NCI-H2081 treated with DMSO at 0.1 percent for 48 hours (cell line): ENCODE results near the gene NAA80.
"Not testable (repeated sequence)": the region's sequence is repeated elsewhere in the genome, so short reads cannot be mapped to it uniquely, and the experiment has no call there.

Experiments used
- DNase-seq: peaks from one replicate; lab custom pipeline; 2025; lab: John Stamatoyannopoulos, UW

Gene NAA80

GRCh38 chr3:50290161-50290641, 9.0 kb downstream of the NAA80 start:
- DNase-seq, result no peak

- DNase-seq, result no peak
These were observed 10.1 kb downstream of the NAA80 start for GRCh38 chr3:50289130-50289529.

GRCh38 chr3:50288387-50289007, 10.7 kb downstream of the NAA80 start:
- DNase-seq, result no peak

GRCh38 chr3:50287262-50287661, 11.9 kb downstream of the NAA80 start:
- no peak for DNase-seq

DNA sequence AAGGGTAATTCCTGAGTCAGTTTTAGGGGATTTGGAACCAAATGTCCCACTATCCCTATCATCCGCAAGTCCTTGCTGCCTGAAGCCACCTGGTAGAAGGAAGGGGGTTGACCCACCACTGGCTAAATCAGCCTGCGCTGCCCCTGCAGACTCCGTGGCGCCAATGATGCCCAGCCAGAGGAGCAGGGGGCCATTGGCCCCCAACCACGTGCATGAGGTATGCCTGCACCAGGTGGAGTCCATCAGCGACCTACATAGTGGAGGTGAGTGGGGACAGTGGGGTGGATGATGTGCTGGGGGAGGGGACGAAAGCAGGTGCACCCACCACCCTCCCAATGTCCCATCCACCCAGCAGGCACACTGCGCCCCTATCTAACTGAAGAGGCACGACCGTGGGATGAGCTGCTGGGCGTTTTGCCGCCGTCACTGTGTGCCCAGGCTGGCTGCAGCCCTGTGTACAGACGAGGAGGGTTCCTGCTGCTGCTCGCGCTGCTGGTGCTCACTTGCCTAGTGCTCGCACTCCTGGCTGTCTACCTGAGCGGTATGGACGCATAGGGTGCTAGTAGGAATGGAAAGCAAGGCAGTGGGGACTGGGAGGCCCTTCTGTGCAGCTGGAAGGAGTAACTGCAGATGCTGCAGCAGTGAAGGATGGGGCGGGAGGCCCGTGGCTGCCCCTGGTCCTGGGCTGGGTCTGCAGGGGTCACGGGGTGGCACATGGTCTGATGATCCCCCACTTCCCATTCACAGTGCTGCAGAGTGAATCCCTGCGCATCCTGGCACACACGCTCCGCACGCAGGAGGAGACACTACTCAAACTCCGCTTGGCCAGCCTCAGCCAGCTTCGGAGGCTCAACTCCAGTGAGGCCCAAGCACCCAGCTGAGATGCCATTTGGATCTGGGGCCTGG, 12.6 kb downstream of the NAA80 start:
- no peak for DNase-seq

DNA sequence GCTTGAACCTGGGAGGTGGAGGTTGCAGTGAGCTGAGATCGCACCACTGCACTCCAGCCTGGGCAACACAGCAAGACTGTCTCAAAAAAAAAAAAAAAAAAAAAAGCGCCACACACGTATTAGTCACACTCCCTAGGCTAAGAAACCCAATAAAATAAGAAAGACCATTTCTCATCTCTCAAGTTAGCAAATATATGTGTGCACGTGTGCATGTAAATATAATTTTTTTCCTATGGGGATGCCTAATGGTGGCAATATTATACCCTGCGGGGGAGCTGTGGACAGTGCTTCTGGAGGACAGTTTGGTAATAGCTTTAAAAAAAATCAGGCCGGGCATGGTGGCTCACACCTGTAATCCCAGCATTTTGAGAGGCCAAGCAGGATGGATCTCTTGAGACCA, 15.1 kb downstream of the NAA80 start:
- not testable (repeated sequence) for DNase-seq

DNA sequence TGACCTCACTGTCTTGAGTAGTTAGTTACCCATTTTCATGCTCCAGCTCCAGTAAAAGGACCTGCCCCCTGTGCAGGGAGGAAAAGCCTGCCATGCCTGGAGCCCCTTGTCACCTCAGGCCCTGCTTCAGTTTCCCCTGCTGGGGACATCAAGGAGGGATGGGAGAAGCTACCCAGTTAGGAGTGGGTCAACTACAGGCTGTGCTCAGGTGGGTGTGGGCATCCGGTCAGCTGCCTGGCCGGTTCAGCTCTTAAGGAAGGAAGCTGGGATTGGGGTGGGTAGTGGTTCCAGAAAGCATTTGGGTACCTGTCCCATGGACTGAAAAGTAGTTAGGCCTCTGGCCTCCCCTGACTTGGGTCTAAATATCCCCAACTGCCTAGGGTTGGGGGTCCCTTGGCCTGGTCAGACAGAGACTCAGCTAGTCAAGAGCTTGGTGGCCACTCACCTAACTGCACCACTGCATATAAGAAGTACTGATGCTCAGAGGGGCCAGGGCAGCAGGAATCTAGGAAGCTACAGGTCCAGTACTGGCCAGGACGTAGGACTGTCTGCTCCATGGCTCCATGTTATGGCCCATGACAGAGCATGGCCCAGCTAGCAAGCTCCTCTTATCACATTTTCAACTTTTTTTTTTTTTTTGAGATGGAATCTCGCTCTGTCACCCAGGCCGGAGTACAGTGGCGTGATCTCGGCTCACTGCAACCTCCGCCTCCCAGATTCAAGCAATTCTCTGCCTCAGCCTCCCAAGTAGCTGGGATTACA, 19.8 kb downstream of the NAA80 start:
- no peak for DNase-seq

DNA sequence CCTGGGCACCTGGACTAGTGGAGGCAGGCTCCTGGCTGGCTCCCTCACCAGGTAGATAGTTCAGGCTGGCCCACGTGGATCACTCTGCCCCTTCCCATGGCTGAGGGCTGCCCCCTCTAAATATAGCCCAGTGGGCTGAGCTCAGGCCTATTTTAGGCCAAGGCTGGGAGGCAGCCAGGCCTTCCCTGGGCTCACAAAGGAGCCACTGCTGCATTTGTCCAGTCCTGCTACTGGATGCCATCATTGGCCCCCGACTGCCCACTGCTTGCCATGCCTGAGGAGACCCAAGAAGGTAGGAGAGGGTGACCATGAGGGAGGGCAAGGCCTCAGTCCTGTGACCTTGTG, 20.4 kb downstream of the NAA80 start, which contains the start of gene LSMEM2:
Gene LSMEM2, plus strand, starts transcription at position 208 of the 345 bp plus-strand sequence. Its CDS starts 27 bp downstream, at position 235.
- no peak for DNase-seq

- no peak for DNase-seq
These were observed 20.9 kb downstream of the NAA80 start for GRCh38 chr3:50278123-50278879.

DNA sequence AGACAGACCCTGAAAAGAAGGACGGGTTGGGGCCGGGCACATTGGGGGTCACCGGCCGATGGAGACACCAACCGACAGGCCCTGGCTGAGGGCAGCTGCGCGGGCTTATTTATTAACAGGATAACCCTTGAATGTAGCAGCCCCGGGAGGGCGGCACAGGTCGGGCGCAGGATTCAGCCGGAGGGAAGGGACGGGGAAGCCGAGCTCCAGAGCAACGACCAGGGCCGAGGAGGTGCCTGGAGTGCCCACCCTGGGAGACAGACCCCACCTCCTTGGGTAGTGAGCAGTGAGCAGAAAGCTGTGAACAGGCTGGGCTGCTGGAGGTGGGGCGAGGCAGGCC, 22.5 kb downstream of the NAA80 start:
- DNase-seq, result no peak

DNA sequence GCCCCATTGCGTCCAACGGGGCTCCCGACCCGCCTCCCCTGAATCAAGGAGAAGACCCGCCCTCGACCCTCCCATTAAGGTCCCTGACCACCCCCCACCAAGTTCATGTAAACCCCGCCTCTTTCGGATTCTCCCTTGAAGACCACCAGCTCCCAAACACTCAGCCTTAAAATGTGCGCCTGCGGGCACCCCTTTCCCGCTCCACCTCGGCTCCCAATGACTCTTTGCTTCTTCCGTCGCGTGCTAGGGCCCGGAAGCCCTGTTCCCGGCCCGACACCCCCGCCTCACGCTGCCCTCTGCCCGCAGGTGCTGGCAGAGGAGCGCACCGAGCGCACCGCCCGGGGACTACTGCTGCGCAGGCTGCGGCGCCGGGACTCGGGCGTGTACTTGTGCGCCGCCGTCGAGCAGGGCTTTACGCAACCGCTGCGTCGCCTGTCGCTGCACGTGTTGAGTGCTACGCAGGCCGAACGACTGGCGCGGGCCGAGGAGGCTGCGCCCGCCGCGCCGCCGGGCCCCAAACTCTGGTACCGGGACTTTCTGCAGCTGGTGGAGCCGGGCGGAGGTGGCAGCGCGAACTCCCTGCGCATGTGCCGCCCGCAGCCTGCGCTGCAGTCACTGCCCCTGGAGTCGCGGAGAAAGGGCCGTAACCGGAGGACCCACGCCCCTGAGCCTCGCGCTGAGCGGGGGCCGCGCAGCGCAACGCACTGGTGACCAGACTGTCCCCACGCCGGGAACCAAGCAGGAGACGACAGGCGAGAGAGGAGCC, 23.0 kb downstream of the NAA80 start:
- no peak for DNase-seq

DNA sequence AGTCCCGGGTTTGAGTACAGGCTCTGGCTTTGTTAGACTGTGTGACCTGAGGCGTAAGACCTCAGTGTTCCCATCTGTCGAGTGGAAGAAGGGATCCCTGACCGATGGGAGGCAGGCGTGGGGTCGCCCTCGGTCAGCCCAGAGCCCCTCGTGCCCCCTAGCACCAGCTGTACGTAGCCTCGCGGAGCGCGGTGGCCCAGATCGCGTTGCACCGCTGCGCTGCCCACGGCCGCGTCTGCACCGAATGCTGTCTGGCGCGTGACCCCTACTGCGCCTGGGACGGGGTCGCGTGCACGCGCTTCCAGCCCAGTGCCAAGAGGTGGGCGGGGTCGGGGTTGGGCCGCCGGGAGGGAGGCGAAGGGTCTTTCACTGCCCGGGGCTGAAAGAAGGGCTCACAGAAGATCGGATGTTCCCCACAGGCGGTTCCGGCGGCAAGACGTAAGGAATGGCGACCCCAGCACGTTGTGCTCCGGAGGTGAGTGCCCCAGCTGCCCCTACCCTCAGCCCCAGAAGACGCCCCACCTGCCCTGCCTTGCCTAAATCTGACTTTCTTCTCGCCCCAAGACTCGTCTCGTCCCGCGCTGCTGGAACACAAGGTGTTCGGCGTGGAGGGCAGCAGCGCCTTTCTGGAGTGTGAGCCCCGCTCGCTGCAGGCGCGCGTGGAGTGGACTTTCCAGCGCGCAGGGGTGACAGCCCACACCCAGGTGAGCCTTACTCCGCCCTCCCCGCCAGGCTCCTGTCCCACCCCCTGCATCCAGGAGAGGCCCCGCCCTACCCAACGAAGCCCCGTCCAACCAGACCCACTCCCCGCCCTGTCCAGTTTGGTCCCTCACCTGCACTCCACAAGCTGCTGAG, 23.8 kb downstream of the NAA80 start:
- DNase-seq, result no peak

DNA sequence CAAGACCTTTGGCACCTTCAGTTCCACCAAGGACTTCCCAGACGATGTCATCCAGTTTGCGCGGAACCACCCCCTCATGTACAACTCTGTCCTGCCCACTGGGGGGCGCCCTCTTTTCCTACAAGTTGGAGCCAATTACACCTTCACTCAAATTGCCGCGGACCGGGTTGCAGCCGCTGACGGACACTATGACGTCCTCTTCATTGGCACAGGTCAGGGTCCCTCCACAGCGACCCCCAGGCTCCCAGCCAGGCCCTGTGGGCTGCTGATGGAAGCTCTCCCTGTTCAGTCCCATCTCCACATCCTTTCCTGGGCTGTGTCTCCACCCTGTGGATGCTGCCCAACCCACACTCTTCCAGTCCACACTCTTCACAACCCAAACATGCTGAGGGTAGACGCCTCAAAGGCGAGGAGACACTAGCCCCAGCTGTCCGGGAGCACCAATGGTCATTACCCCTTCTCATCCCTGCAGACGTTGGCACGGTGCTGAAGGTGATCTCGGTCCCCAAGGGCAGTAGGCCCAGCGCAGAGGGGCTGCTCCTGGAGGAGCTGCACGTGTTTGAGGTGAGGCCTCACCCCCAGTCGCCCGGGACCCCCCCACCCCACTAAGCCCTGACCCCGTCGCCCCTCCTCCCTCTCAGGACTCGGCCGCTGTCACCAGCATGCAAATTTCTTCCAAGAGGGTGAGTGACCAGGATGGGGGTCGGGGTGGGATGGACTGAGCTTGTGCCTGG, 24.7 kb downstream of the NAA80 start:
- DNase-seq, result no peak

DNA sequence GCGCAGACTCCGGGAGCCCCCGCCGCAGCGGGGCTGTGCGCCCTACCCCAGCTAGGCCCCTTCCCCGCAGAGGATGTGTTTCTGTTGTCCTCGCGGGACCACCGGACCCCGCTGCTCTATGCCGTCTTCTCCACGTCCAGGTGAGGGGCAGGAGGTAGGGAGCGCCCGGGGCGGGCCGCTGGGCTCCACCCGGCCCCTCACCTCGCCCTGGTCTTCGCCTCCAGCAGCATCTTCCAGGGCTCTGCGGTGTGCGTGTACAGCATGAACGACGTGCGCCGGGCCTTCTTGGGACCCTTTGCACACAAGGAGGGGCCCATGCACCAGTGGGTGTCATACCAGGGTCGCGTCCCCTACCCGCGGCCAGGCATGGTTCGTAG, 25.5 kb downstream of the NAA80 start:
- DNase-seq, result no peak

DNA sequence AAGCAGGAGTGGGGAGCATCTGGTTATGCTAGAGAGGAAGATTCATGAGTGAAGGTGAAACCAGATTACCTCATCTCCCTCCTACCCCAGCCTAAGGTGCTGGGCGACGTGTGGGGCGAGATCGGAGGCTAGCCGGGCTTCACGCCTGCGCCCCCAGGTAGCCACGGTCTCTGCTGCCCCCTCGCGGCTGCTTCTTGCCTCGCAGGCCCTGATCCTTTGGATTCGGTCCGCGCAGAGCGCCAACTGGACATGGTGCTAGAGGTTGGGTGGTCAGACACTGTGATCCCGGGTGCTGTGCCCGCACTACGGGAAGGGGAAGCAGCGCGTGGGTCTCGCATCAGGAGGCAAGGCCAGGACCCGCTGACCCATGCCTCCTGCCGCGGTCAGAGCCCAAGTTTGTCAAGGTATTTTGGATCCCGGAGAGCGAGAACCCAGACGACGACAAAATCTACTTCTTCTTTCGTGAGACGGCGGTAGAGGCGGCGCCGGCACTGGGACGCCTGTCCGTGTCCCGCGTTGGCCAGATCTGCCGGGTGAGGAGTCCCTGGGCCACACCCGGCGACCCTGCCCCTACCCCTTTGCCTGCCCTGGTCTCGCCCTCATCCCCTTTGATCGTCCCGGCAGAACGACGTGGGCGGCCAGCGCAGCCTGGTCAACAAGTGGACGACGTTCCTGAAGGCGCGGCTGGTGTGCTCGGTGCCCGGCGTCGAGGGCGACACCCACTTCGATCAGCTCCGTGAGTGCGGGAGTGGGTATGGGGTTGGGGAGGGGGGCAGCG, 26.1 kb downstream of the NAA80 start:
- no peak for DNase-seq

DNA sequence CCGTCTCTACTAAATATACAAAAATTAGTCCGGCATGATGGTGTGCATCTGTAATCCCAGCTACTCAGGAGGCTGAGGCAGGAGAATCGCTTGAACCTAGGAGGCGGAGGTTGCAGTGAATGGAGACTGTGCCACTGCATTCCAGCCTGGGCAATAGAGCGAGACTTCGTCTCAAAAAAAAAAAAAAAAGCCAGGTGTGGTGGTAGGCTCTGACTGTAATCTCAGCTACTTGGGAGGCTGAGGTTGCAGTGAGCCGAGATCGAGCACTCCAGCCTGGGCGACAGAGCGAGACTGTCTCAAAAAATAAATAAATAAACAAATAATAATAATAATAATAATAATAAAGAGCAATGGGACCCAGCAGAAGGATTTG, 26.7 kb downstream of the NAA80 start:
- not testable (repeated sequence) for DNase-seq

DNA sequence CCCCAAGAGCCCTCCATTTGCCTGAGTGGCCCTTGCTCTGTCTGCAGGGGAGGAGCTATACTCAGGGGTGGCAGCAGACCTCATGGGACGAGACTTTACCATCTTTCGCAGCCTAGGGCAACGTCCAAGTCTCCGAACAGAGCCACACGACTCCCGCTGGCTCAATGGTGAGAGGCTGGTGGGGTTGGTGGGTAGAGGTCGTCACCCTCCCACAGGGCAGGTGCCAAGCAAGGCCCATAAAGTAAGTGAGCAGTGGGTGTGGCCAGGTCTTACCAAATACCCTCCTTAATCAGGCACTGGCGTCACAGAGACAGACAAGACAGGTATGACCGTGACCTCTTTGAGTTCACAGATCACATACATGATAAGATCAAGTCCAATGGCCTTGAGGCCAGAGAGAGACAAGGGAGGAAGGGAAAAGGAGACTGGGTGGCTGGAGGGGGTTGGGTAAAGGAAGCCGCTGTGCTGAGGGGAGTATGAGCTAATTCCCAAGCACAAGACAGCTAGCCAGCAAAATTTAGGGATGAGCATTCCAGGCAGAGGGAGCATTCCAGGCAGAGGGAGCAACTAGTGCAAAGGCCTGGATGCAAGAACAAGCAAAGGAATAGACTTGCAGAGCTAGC, 27.8 kb downstream of the NAA80 start:
- no peak for DNase-seq
